ENCODE measurements around the gene AK2.

AK2 gene

DNA sequence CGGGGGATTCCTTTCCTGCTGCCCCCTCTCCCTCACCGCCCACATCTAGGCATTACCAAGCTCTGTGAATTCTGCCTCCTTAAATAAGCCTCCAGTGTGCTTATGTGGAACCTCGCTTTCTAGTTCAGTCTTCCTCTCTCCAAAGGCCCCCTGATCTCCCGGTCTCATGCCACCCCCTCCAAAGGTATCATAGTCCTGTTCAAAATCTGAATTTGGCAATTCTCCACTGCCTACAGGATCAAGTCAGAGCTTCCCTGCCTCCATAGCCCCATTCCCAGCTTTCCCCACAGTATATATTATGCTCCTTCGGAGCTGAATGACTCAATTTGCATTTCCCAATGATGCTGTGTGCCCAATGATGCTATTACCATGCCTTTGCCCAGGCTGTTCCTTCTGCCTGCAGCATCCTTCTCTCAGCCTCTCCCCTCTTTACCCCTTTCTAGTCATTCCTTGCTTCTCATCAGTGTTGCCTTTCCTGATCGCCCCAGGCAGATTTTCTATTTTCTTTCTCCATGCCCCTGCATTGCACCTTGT lies 46.0 kb upstream of the AK2 start:
- Histone ChIP-seq H3K4me1 (ENCODE audit: insufficient read depth, low read length) (peaks cover 19% of the 10 kb centered on the region), H3K9me3 (ENCODE audit: insufficient read depth, low read length, severe bottlenecking) (no peaks in the 10 kb centered on the region), H3K79me2 (ENCODE audit: insufficient read depth, low read length) (no peaks in the 10 kb centered on the region), H2AFZ (ENCODE audit: low read depth, low read length) (no peak overlapping the region), H4K20me1 (ENCODE audit: insufficient read depth, low read length) (no peaks in the 10 kb centered on the region), H3K9ac (ENCODE audit: low read depth, low read length) (no peak overlapping the region), H3K27me3 (ENCODE audit: insufficient read depth, low read length, poor library complexity) (no peaks in the 10 kb centered on the region), H3K36me3 (ENCODE audit: insufficient read depth, low read length) (no peaks in the 10 kb centered on the region), H3K4me2 (ENCODE audit: insufficient read depth, low read length) (no peak overlapping the region), H3K4me3 (ENCODE audit: low read depth in 1 of 2, low read length in 2 of 2) (no peak overlapping the region), H3K27ac (ENCODE audit: low read length) (no peak overlapping the region)
- ATAC-seq (ENCODE audit: insufficient read depth, low read depth) (no peak), DNase-seq (no peak)
- TF ChIP-seq EZH2 (IDR thresholded peaks at IDR 0.05; ENCODE audit: borderline replicate concordance, low read depth, low read length, severe bottlenecking): no peak
- TF ChIP-seq, protein P1, sequence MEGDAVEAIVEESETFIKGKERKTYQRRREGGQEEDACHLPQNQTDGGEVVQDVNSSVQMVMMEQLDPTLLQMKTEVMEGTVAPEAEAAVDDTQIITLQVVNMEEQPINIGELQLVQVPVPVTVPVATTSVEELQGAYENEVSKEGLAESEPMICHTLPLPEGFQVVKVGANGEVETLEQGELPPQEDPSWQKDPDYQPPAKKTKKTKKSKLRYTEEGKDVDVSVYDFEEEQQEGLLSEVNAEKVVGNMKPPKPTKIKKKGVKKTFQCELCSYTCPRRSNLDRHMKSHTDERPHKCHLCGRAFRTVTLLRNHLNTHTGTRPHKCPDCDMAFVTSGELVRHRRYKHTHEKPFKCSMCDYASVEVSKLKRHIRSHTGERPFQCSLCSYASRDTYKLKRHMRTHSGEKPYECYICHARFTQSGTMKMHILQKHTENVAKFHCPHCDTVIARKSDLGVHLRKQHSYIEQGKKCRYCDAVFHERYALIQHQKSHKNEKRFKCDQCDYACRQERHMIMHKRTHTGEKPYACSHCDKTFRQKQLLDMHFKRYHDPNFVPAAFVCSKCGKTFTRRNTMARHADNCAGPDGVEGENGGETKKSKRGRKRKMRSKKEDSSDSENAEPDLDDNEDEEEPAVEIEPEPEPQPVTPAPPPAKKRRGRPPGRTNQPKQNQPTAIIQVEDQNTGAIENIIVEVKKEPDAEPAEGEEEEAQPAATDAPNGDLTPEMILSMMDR (IDR thresholded peaks at IDR 0.05; ENCODE audit: borderline replicate concordance, extremely low read depth, low read length, poor library complexity, severe bottlenecking): no peak

DNA sequence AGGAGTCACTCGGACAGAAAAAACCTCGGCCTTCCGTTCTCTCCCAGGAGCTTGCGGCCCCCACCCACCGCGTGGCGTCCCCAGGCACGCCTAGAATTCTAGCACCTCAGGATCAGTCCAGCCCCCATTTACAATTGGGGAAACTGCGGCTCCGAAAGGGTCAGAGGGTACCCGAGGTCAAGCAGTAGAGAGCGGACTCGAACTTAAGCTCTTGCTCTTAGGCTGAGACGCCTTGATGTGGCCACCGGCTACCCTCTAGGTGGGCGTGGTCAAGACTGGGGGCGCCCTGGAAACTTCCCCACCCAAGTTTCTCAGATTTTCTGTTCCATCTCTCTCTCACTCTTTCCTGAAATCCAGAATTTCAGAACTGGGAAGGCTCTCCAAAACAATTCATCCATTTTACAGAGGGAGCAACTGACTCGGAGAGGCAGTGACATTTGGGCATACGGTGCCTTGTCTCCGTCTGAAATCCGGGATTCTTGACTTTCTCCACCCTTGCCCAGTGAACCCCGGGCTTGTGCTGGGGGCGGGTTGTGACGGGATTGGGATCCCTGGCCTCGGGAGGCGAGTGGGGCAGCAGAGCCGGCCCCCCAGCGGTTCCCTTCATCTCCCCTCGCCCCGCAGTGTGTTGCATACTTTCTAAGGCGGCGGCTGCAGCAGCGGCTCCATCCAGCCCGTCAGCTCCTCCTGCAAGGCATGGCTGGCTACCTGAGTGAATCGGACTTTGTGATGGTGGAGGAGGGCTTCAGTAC lies 45.0 kb upstream of the AK2 start:
- Histone ChIP-seq H2AFZ (ENCODE audit: low read depth, low read length) (peak overlapping the region; percentile 76), H3K4me3 (ENCODE audit: low read depth in 1 of 2, low read length in 2 of 2) (peak overlapping the region; percentile 14 to 75; a peak in 3 of 4 replicates), H4K20me1 (ENCODE audit: insufficient read depth, low read length) (no peaks in the 10 kb centered on the region), H3K27me3 (ENCODE audit: insufficient read depth, low read length, poor library complexity) (no peaks in the 10 kb centered on the region), H3K9ac (ENCODE audit: low read depth, low read length) (peak overlapping the region; percentile 68), H3K4me1 (ENCODE audit: insufficient read depth, low read length) (peaks cover 19% of the 10 kb centered on the region), H3K36me3 (ENCODE audit: insufficient read depth, low read length) (no peaks in the 10 kb centered on the region), H3K9me3 (ENCODE audit: insufficient read depth, low read length, severe bottlenecking) (no peaks in the 10 kb centered on the region), H3K79me2 (ENCODE audit: insufficient read depth, low read length) (no peaks in the 10 kb centered on the region), H3K27ac (ENCODE audit: low read length) (peak overlapping the region; percentile 59; the same call in 1 of the 2 replicates), H3K4me2 (ENCODE audit: insufficient read depth, low read length) (peak overlapping the region; percentile 97)
- no peak for DNase-seq
- no peak for TF ChIP-seq EZH2 (IDR thresholded peaks at IDR 0.05; ENCODE audit: borderline replicate concordance, low read depth, low read length, severe bottlenecking)
- TF ChIP-seq, protein P1 (IDR thresholded peaks at IDR 0.05; ENCODE audit: borderline replicate concordance, extremely low read depth, low read length, poor library complexity, severe bottlenecking): no peak
- no peak for ATAC-seq (ENCODE audit: insufficient read depth, low read depth)

DNA sequence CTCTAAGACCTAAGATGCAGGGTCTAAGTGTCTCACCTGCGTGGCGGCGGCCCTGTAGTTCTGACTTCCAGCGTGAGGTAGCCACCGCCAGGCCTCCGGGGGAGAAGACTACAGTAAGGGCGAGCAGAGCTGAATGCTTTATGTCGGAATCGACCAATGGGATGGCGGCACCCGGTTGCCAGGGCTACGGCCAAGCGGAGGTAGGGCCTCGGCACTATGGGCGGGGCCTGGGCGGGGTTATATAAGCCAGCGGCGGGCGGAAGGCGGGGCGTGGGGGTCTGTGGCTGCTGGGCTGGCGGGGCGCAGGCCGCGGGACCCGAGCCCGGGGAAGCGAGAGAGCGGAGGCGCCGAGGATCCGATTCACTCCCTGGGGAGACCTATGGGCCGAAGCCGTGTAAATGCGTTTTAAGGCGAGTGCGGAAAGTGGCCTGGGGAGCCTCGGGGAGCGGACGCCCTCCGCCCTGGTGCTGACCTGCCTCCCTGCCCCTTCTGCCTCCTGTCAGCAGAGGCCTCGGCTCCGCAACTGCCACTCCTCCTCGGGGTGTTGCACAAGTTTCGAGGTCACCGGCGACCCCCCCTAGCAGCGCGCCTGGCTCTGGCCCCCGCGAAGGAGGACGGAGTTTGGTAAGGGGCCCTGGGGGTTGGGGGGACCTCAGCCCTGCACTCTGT lies 44.3 kb upstream of the AK2 start, which contains the start of gene AZIN2:
AZIN2 (plus strand) TSS at position 269 of the 669 bp plus-strand sequence. CDS start 1,097 bp downstream, outside the sequence.
- Histone ChIP-seq H3K4me2 (ENCODE audit: insufficient read depth, low read length) (peak within 1 kb of the TSS; percentile 97), H3K9ac (ENCODE audit: low read depth, low read length) (peak within 1 kb of the TSS; percentile 68), H2AFZ (ENCODE audit: low read depth, low read length) (peak within 1 kb of the TSS; percentile 89), H3K4me1 (ENCODE audit: insufficient read depth, low read length) (peaks cover 19% of the 10 kb centered on the region), H3K27me3 (ENCODE audit: insufficient read depth, low read length, poor library complexity) (no peaks in the 10 kb centered on the region), H3K4me3 (ENCODE audit: low read depth in 1 of 2, low read length in 2 of 2) (peak within 1 kb of the TSS; percentile 21 to 75; a peak in 3 of 4 replicates), H3K9me3 (ENCODE audit: insufficient read depth, low read length, severe bottlenecking) (no peaks in the 10 kb centered on the region), H3K79me2 (ENCODE audit: insufficient read depth, low read length) (no peaks in the 10 kb centered on the region), H3K36me3 (ENCODE audit: insufficient read depth, low read length) (no peaks in the 10 kb centered on the region), H3K27ac (ENCODE audit: low read length) (peak within 1 kb of the TSS; percentile 59), H4K20me1 (ENCODE audit: insufficient read depth, low read length) (no peaks in the 10 kb centered on the region)
- DNase-seq (peak; percentile 97), ATAC-seq (ENCODE audit: insufficient read depth, low read depth) (peak; percentile 99)
- TF ChIP-seq, protein P1 (IDR thresholded peaks at IDR 0.05; ENCODE audit: borderline replicate concordance, extremely low read depth, low read length, poor library complexity, severe bottlenecking): peak; percentile 12
- no peak for TF ChIP-seq EZH2 (IDR thresholded peaks at IDR 0.05; ENCODE audit: borderline replicate concordance, low read depth, low read length, severe bottlenecking)
